Measurements from ENCODE around the gene COMT. TPM values are rescaled to one million over a fixed set of nuclear protein-coding genes. Genes with fewer than 3 reads are reported as not detected.

Gene COMT
- total RNA-seq, 1 donor from 2014 or later: 214 TPM

DNA sequence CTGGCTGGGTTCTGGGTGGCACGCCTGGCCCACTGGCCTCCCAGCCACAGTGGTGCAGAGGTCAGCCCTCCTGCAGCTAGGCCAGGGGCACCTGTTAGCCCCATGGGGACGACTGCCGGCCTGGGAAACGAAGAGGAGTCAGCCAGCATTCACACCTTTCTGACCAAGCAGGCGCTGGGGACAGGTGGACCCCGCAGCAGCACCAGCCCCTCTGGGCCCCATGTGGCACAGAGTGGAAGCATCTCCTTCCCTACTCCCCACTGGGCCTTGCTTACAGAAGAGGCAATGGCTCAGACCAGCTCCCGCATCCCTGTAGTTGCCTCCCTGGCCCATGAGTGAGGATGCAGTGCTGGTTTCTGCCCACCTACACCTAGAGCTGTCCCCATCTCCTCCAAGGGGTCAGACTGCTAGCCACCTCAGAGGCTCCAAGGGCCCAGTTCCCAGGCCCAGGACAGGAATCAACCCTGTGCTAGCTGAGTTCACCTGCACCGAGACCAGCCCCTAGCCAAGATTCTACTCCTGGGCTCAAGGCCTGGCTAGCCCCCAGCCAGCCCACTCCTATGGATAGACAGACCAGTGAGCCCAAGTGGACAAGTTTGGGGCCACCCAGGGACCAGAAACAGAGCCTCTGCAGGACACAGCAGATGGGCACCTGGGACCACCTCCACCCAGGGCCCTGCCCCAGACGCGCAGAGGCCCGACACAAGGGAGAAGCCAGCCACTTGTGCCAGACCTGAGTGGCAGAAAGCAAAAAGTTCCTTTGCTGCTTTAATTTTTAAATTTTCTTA is 27.8 kb downstream of the COMT start:
- DNase-seq (ENCODE audit: low spot score): no peak

GRCh38 chr22:19970031-19970478 is 28.5 kb downstream of the COMT start:
- DNase-seq (ENCODE audit: low spot score): no peak

- DNase-seq (ENCODE audit: low spot score): peak; percentile 66
These were observed 29.1 kb downstream of the COMT start for GRCh38 chr22:19970479-19971275.

GRCh38 chr22:19971276-19972124 is 29.9 kb downstream of the COMT start:
- no peak for DNase-seq (ENCODE audit: low spot score)

DNA sequence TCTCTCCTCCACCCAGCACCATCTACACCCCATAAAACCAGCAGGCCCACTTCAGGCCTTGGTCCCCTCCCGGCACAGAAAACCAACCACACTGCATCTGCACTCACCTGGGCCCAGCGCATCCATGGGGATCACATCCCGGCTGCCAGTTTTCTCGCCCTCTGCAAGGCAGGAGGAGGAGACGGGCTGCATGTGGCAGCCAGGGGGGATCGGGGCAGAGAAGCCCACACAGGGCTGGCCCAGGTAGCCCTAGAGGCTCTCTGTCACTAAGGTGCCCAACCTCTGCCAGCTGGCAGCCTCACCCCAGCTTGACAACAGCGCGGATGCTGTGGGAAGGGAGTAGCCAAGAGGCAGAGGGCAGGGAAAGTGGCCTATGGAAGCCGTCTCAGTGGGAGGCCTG is 30.7 kb downstream of the COMT start:
- DNase-seq (ENCODE audit: low spot score): no peak

DNA sequence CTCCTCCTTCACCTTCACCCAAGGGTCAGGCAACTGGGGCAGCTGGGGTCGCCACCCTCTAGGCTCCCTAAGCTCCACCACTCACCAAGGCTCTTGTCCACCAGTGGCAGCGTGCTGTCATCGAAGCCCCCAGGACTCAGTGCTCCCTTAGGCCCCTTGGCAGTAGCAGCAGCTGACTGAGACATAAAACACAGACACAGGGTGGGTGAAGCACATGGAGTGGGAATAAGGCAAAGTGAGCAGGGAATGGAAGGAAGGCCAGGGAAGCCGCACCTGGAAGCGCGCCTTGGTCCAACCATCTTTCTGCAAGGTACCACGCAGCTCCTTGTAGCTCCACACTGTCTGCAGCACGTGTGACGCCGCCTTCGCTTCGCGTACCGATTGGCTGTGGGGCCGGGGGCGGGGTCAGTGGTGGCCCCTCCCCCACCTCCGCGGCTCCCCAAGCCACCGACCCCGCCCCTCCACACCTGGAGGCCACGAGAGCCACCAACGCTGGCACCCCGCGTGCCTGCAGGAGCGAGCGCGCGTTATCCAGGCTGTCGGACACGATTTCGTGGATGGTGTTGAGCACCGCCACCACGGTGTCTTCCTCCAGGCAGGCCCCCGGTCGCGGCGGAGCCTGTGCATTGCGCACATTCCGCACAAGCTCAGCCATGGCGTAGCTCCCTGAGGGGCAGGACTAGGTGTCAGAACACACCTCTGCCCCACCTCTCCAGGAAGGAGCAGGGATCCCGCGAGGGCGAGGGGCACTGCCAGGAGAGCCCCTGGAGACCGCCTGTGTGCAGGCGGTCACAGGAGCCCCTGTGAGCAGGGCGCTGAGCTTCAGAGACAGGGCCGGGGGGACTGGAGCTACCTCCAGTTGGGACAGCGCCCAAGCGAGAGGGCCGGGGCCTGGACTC is 31.3 kb downstream of the COMT start:
- DNase-seq (ENCODE audit: low spot score): no peak

- DNase-seq (ENCODE audit: low spot score): no peak
These were observed 32.1 kb downstream of the COMT start for GRCh38 chr22:19973551-19974267.

GRCh38 chr22:19974268-19974861 is 32.8 kb downstream of the COMT start:
- no peak for DNase-seq (ENCODE audit: low spot score)

DNA sequence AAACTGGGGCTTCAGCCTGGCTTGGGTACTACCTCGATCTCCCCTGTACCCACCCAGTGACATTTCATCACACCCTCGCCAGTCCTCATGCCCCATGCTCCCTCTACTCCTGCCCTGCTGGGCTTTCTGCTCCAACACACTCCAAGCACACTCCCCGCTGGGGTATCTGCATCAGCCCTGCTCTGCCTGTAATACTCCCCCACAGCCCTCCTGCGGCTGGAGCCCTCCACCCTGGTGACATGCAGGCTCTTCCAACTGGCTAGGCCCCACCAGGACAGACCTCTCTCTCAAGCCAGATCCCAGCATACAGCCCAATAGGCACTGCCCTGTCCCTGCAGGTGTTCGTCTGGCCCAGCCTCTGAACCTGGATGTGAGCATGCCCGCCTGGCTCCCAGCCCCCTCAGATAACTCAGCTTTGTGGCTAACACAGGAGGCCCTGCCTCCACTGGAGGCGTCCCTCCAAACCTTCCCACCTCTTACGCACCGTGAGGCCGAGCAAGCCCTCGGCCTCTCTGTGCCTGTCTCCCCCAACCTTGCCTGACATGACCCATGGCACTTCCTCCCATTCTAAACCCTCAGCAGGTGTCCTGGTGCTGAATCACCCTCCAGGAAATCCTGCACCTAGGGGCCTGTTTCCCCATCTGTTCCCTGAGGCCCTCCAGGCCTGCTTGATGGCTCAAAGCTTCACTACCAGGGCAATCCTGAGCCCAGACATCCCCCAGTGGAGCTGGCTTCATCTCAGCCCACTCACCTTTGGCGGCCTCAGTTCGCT is 33.5 kb downstream of the COMT start:
- DNase-seq (ENCODE audit: low spot score): no peak

GRCh38 chr22:19975707-19976035 is 34.1 kb downstream of the COMT start:
- DNase-seq (ENCODE audit: low spot score): no peak

DNA sequence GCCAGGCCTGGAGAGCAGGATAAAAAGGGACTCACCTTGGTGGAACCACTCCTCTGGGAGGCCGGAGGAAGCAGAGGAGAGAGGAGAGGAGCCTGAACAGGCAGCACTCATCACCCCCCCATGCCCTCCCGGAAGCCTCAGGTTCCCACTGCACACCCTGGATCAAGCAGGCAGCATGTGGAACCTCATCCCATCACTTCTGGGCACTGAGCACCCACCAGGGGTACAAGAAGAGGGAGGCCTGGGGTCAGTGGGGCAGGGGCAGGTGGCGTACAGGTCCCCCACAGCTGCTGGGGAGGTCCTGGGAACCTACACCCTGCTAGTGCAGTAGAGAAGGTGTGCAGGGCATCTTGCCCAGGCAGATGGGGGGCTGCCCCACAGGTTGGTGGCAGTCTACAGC is 35.1 kb downstream of the COMT start:
- no peak for DNase-seq (ENCODE audit: low spot score)

DNA sequence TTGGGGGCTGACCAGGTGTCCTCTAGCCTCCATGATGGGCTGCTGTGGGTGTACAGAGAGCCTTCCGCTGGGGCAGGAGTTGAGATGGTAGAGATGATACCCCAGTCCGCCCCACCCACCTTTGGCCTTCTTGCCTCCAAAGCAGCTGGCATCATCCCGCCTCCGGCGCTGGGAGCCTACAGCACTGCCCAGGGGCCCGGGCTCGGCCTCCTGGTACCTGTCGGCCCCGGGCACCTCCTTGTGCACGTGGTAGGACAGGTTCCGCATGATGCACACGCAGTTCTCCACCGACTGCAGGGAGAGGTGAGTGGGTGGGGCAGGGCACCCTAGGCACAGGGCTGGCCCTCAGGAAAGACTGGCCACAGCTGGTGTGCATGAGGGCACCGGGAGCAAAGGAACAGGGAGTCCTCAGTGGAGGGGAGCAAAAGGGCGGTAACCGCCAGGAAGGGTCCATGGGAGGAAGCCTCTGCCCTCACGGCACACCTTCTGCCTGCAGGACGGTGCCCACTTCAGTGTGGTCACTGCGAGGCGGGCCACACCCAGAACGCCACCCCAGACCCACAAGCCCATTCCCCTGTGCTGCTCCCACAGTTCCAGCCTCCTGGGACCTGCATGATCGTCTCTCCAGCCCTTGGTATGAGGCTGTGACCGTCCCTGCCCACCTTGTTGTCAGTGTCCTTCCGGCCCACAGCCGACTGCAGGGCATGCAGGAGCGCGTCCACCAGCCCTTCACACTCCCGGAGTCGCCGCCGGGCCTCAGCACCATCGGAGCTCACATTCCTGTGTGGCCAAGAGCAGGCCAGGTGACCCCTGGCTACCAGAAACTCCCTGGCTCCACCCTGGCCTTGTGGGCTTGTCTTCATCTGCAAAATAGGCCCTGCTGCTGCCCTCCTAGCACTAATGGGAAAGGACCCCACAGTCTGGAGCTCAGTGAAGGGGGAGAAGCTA is 36.0 kb downstream of the COMT start:
- no peak for DNase-seq (ENCODE audit: low spot score)

GRCh38 chr22:19978748-19979147 is 37.2 kb downstream of the COMT start:
- DNase-seq (ENCODE audit: low spot score): no peak

DNA sequence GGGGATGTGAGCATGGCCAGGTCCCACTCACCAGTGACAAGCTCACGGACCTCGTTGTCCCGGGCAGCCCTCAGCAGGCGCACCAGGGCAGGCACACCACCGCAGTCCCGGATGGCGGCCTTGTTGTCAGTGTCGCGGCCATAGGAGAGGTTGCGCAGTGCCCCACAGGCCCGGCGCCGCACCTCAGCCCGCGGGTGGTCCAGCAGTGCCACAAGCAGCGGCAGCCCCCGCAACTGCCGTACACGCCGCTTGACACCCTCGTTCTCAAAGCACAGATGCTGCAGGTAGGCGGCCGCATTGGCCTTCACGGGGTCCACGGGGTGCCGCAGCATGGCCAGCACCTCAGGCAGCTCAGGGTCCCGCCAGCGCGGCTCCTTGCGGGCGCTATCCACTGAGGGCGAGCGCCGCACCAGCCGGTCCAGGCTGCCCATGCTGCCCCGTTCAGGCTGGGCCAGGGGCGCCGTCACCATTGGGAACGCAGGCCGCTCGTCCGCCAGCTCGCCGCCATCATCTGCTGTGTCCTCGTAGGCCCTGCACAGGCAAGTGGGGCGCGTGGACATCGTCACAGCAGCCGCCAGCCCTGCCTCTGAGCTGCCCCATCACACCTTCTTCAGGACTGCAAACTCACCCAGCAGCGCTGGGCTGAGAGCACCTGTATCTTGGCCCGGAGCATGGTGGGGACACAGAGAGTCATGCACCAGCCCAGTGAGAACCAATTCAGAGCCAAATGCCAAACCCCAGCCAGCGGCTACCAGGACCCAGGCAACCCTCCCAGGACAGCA is 38.3 kb downstream of the COMT start:
- no peak for DNase-seq (ENCODE audit: low spot score)

DNA sequence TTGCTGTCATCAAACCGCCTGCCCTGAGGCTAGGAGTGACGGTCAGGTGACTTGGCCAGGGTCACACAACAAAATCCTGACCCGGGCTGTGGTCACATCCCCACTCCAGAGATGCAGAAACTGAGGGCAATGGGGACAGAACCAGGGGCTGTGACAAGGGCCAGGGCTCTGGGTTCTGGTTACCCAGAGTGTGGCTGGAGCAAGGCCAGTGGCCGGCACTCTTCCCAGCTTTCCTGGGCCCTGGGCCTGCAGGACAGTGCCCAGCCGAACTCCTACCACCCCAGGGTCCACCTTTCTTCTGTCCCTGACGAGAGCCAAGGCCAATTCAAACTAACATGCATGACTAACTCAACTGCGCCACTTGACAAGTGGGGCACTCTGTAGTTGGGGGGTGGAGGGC is 39.2 kb downstream of the COMT start:
- no peak for DNase-seq (ENCODE audit: low spot score)

- DNase-seq (ENCODE audit: low spot score): no peak
These were observed 39.8 kb downstream of the COMT start for GRCh38 chr22:19981171-19981960.
